Parathyroid adenoma (tissue), 2 donors: ENCODE data around the gene PIP4K2C.

Experiments used
- H2AFZ ChIP-seq: fragments of 300-600 bp; sonication (generic); one replicate; pipeline ENCODE4 v1.7.0; 2017; ENCODE audit warnings: antibody characterized with exemption, mild to moderate bottlenecking
- H3K27ac ChIP-seq: fragments of 300-600 bp; sonication (generic); one replicate; pipeline ENCODE4 v1.7.0; 2017
- H3K27me3 ChIP-seq: fragments of 300-600 bp; sonication (generic); one replicate; pipeline ENCODE4 v1.7.0; 2017; ENCODE audit warnings: low read length; ENCODE audit not compliant: control insufficient read depth, insufficient read depth
- H3K36me3 ChIP-seq: fragments of 300-600 bp; sonication (generic); one replicate; pipeline ENCODE4 v1.7.0; 2017; ENCODE audit warnings: low read length; ENCODE audit not compliant: control insufficient read depth, insufficient read depth
- H3K4me1 ChIP-seq: fragments of 300-600 bp; sonication (generic); one replicate; pipeline ENCODE4 v1.7.0; 2017; ENCODE audit warnings: control low read depth
- H3K4me2 ChIP-seq: fragments of 300-600 bp; sonication (generic); one replicate; pipeline ENCODE4 v1.7.0; 2017; ENCODE audit warnings: low read length
- H3K4me3 ChIP-seq: fragments of 300-600 bp; sonication (generic); one replicate; pipeline ENCODE4 v1.7.0; 2017; ENCODE audit warnings: low read depth, low read length
- H3K79me2 ChIP-seq: fragments of 300-600 bp; sonication (generic); one replicate; pipeline ENCODE4 v1.7.0; 2017; ENCODE audit warnings: control low read depth
- H3K9ac ChIP-seq: fragments of 300-600 bp; sonication (generic); one replicate; pipeline ENCODE4 v1.7.0; 2017; ENCODE audit warnings: mild to moderate bottlenecking
- H3K9me3 ChIP-seq: fragments of 300-600 bp; sonication (generic); one replicate; pipeline ENCODE4 v1.7.0; 2017; ENCODE audit warnings: low read length; ENCODE audit not compliant: control insufficient read depth
- TF ChIP-seq, protein P1 (sequence below): fragments of 300-600 bp; sonication (generic); IDR thresholded peaks from one replicate; pipeline ENCODE4 v1.7.0; 2017; ENCODE audit warnings: antibody characterized with exemption, mild to moderate bottlenecking
- donor health status: primary hyperparathyroidism.

PIP4K2C gene

DNA sequence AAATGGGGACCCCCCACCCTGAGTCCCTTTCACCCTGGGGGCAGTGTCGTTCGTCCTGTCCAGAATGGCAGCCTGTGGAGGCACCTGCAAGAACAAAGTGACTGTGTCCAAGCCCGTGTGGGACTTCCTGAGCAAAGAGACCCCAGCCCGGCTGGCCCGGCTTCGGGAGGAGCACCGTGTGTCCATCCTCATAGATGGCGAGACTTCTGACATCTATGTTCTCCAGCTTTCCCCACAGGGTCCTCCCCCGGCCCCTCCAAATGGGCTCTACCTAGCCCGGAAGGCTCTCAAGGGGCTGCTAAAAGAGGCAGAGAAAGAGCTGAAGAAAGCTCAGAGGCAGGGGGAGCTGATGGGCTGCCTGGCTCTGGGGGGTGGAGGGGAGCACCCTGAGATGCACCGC is 15.8 kb downstream of the PIP4K2C start:
- Histone ChIP-seq H3K4me1 (peaks cover 13% of the 10 kb centered on the region), H3K27ac (no peak overlapping the region)

DNA sequence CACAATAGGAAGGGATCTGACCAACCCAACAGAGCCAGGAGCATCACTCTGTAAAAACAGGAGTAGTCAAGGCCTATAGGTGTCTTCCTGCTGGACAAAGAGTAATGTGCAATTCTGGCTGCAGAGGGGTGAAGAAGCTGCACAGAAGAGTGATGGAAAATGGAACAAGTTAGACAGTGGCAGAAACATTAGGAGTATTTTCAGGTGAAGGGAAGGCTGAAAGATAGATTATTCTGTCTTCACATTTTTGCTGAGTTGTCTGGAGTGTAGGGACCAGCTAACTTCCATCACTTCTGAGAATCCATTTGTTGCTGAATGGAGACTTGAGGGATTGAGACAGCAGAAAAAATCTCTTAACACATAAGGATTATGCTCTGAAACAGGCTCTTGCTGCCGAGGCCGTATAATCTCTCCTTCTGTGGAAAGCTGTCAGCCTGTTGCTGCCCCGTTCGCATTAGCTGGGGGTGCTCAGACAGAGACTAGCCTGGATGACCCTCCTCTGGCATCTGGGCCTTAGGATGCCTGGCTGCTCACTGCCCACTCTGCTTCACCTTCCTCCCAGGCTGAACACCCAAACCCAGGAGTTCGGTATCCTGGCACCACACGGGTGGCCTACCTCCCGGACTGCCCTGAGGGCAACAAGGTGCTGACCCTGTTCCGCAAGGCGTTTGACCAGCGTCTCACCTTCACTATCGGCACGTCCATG is 17.1 kb downstream of the PIP4K2C start:
- Histone ChIP-seq H3K9me3 (no peaks in the 10 kb centered on the region), H3K27me3 (no peaks in the 10 kb centered on the region), H3K4me1 (peaks cover 16% of the 10 kb centered on the region), H3K4me2 (no peak overlapping the region), H3K36me3 (no peaks in the 10 kb centered on the region), H3K4me3 (no peak overlapping the region), H3K27ac (no peak overlapping the region), H3K79me2 (no peaks in the 10 kb centered on the region), H2AFZ (no peak overlapping the region), H3K9ac (no peak overlapping the region)
- TF ChIP-seq, protein P1, sequence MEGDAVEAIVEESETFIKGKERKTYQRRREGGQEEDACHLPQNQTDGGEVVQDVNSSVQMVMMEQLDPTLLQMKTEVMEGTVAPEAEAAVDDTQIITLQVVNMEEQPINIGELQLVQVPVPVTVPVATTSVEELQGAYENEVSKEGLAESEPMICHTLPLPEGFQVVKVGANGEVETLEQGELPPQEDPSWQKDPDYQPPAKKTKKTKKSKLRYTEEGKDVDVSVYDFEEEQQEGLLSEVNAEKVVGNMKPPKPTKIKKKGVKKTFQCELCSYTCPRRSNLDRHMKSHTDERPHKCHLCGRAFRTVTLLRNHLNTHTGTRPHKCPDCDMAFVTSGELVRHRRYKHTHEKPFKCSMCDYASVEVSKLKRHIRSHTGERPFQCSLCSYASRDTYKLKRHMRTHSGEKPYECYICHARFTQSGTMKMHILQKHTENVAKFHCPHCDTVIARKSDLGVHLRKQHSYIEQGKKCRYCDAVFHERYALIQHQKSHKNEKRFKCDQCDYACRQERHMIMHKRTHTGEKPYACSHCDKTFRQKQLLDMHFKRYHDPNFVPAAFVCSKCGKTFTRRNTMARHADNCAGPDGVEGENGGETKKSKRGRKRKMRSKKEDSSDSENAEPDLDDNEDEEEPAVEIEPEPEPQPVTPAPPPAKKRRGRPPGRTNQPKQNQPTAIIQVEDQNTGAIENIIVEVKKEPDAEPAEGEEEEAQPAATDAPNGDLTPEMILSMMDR = no peak

More for the DNA sequence above, 15.8 kb downstream of the PIP4K2C start:
- H3K36me3 ChIP-seq = no peaks in the 10 kb centered on the region
- no peak overlapping the region for H2AFZ ChIP-seq
- no peak overlapping the region for H3K9ac ChIP-seq
- no peaks in the 10 kb centered on the region for H3K27me3 ChIP-seq
- H3K9me3 ChIP-seq = no peaks in the 10 kb centered on the region
- H3K4me2 ChIP-seq = no peak overlapping the region
- H3K79me2 ChIP-seq = no peaks in the 10 kb centered on the region
- H3K4me3 ChIP-seq = no peak overlapping the region
- TF ChIP-seq, protein P1 = no peak

- no peak overlapping the region for H3K4me3 ChIP-seq
- no peak overlapping the region for H2AFZ ChIP-seq
- TF ChIP-seq, protein P1 = no peak
- no peaks in the 10 kb centered on the region for H3K36me3 ChIP-seq
- H3K27ac ChIP-seq = no peak overlapping the region
- no peaks in the 10 kb centered on the region for H3K27me3 ChIP-seq
- H3K4me2 ChIP-seq = no peak overlapping the region
- no peaks in the 10 kb centered on the region for H3K79me2 ChIP-seq
- peaks cover 5% of the 10 kb centered on the region for H3K4me1 ChIP-seq
- no peak overlapping the region for H3K9ac ChIP-seq
- H3K9me3 ChIP-seq = no peaks in the 10 kb centered on the region
Observed at GRCh38 chr12:57609101-57609780, 18.2 kb downstream of the PIP4K2C start.

DNA sequence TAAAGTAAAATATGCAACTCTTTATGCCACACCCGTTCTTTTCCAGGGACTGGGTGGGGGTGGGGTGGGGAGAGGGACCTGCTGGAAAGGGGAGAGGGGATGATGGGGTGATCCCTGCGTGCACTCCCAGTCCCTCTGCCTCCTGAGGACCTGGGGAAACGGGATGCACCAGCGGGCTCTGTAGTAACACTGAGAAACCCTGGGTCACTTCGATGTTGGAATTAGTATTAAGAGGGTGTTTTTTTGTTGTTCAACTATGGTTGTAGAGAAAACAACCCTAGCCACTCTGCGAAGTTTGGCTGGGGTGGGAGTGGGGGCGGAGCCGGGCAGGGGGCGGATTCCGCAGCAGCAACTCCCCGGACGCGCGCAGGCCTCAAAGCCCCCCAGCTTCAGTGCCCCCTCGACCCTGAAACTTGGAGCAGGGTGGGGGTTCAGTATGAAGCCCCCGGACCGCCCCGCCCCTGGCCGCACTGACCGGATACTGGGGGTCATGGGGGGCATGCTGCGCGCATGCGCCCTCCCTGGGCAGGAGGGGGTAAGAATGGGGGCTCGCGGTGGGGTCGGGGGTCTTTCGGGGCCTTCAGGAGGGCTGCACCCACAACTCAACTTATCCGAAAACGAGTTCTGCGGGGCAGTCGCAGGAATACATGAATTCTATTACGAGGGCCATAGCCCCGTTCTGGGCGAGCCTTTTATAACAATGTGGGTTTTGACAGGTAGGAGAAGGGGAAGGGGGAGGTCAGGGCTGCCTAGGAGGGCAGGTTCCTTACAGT is 19.0 kb downstream of the PIP4K2C start:
- TF ChIP-seq, protein P1 = no peak

More for the DNA sequence above, 19.0 kb downstream of the PIP4K2C start:
- H3K27ac ChIP-seq = peak overlapping the region; percentile 17
- no peaks in the 10 kb centered on the region for H3K9me3 ChIP-seq
- H3K36me3 ChIP-seq = no peaks in the 10 kb centered on the region
- peak overlapping the region; percentile 65 for H3K4me3 ChIP-seq
- H3K27me3 ChIP-seq = no peaks in the 10 kb centered on the region
- H3K9ac ChIP-seq = no peak overlapping the region
- H3K4me2 ChIP-seq = no peak overlapping the region
- no peaks in the 10 kb centered on the region for H3K79me2 ChIP-seq
- H2AFZ ChIP-seq = peak overlapping the region; percentile 34
- H3K4me1 ChIP-seq = peaks cover 3% of the 10 kb centered on the region
